Fibroblast of pulmonary artery (primary cell): ENCODE measurements around the gene SCMH1.
A peak's percentile ranks its signal among the peaks of the same experiment; 100 is the strongest.
"Not testable (repeated sequence)": the region's sequence is repeated elsewhere in the genome, so short reads cannot be mapped to it uniquely, and the experiment has no call there.

ENCODE experiments used
- DNase-seq: peaks from one replicate; pipeline ENCODE4 v3.0.0-alpha.2; 2010; ENCODE audit warnings: low read depth
- H3K4me3 ChIP-seq: replicated peaks from 2 replicates; pipeline ENCODE4 v1.5.1; 2011; ENCODE audit warnings: low read depth, mild to moderate bottlenecking, control low read depth, low read length, moderate library complexity
- TF ChIP-seq, protein P1 (sequence below): IDR thresholded peaks from 2 replicates; pipeline ENCODE4 v1.5.1; 2011; ENCODE audit warnings: mild to moderate bottlenecking, control low read depth, low read length, inconsistent platforms; ENCODE audit errors: missing control alignments

The SCMH1 gene

DNA sequence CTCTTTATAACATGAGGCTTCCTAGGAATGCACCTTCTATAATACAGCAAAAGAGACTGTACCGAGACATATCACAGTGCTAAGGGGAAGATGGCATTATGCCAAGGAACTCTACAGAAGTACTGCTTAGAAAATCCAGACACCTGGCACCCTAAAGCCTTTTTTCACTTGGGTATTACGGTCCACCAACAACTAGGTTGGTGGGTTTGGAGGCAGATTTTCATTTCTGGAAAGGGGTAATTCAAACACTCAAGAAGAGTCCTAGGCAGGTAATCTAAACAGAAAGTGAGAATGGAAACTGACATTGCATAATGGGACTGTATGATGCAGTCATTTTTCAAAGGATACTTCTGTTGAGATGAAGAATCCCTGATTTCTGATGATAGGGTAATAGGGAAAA, 19.6 kb downstream of the SCMH1 start:
- TF ChIP-seq, protein P1, sequence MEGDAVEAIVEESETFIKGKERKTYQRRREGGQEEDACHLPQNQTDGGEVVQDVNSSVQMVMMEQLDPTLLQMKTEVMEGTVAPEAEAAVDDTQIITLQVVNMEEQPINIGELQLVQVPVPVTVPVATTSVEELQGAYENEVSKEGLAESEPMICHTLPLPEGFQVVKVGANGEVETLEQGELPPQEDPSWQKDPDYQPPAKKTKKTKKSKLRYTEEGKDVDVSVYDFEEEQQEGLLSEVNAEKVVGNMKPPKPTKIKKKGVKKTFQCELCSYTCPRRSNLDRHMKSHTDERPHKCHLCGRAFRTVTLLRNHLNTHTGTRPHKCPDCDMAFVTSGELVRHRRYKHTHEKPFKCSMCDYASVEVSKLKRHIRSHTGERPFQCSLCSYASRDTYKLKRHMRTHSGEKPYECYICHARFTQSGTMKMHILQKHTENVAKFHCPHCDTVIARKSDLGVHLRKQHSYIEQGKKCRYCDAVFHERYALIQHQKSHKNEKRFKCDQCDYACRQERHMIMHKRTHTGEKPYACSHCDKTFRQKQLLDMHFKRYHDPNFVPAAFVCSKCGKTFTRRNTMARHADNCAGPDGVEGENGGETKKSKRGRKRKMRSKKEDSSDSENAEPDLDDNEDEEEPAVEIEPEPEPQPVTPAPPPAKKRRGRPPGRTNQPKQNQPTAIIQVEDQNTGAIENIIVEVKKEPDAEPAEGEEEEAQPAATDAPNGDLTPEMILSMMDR = no peak
- peak; percentile 46 for DNase-seq
- H3K4me3 ChIP-seq = no peak overlapping the region

DNA sequence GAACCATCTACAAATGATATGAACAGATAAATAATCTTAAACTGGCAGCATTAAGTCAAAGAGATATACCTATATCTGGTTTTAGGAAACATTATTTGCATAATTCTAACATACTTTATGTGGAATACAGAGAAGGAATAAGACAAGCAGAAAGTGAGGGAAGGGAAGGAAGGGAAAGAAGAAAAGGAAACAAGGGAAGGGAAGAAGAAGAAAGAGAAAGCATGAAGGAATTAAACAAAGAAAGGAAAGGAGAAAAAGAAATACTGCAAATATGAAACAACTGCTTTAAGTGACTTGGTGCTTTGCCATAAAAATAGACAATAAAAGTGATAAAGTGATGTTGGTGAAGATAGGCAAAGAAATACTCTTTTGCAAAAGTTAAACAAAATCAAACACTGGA, 20.1 kb downstream of the SCMH1 start:
- no peak overlapping the region for H3K4me3 ChIP-seq
- DNase-seq = no peak
- TF ChIP-seq, protein P1 = no peak

DNA sequence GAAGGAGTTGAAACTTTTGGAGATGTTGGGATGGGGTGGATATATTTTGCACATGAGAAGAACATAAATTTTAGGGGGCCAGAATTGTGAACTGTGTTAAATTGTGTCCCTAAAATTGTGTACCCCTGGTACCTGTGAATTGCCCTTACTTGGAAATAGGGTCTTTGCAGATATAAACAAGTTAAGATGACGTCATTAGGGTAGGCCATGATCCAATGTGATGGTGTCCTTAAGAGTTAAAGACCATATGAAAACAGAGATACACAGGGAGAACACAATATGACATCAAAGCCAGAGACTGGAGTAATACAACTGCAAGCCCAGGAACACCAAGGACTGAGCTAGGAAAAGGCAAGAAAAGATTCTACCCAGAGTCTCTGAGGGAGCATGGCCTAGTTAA, 24.0 kb downstream of the SCMH1 start:
- TF ChIP-seq, protein P1 = no peak
- DNase-seq = no peak
- no peak overlapping the region for H3K4me3 ChIP-seq

DNA sequence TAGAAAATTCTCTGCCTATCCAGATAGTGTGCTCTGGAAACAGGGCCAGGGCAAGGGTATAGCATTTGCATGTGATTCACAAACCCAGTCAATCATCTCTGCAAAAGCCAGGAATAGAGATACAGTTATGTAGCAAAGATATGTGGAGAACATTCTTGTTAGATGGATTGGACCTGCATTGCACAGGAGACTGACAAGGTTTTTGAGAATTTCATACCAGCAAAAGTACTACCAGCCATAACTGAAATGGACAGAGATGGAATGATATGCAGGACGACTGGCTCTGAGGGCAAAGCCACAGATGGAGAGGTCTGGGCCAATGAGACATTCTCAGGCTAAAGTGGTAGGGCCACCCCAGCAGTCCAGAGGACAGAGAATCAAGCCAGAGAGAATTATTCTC, 24.7 kb downstream of the SCMH1 start:
- H3K4me3 ChIP-seq = no peak overlapping the region
- TF ChIP-seq, protein P1 = no peak
- no peak for DNase-seq

DNA sequence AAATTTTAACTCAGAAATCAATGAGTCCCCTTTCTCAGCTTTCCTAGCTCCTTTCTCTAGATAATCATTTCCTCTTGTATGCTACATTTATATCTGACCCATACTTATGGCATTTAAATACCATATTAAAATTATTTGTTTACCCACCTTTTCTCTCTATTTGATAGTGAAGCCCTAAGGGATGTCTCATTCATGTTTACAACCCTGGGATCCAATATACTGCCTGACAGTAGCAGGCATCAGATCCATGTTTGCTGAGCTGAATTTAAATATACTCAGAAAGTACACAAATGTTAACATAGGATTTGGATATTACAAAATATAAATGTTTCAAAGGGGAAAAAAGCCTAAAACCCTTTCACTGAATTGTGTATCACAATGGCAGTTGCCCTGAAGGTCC, 26.5 kb downstream of the SCMH1 start:
- H3K4me3 ChIP-seq = no peak overlapping the region
- TF ChIP-seq, protein P1 = no peak
- no peak for DNase-seq

DNA sequence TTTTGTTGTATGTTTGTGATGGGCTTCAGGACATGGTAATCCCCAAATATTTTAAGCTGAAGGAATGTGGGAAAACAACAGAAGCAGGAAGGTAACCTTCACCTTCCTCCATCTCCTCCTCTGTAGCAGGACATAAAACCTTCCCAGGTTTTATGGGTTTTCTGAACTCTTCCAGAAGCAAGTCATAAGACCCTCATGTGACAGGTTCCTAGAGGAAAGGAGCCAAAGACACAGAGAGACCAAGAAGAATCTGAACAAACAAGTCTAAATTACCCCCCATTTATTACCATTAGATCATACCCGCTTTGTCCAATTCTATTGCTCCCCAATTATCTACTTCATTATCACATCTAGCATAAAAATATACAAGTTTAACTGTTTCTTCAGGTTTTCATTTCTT, 28.8 kb downstream of the SCMH1 start:
- TF ChIP-seq, protein P1 = no peak
- H3K4me3 ChIP-seq = no peak overlapping the region
- no peak for DNase-seq

DNA sequence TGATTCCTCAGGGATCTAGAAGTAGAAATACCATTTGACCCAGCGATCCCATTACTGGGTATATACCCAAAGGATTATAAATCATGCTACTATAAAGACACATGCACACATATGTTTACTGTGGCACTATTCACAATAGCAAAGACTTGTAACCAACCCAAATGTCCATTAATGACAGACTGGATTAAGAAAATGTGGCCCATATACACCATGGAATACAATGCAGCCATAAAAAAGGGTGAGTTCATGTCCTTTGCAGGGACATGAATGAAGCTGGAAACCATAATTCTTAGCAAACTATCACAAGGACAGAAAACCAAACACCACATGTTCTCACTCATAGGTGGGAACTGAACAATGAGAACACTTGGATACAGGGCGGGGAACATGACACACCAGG, 30.5 kb downstream of the SCMH1 start:
- not testable (repeated sequence) for DNase-seq, H3K4me3 ChIP-seq

DNA sequence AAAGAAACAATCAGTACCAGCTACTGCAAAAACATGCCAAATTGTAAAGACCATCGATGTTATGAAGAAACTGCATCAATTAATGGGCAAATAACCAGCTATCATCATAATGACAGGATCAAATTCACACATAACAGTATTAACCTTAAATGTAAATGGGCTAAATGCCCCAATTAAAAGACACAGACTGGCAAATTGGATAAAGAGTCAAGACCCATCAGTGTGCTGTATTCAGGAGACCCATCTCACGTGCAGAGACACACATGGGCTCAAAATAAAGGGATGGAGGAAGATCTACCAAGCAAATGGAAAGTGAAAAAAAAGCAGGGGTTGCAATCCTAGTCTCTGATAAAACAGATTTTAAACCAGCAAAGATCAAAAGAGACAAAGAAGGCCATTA, 35.1 kb downstream of the SCMH1 start:
- DNase-seq = not testable (repeated sequence)

More for the DNA sequence above, 35.1 kb downstream of the SCMH1 start:
- H3K4me3 ChIP-seq = not testable (repeated sequence)
